ENCODE measurements around the gene EYA4.
"Not testable (repeated sequence)": the region's sequence is repeated elsewhere in the genome, so short reads cannot be mapped to it uniquely, and the experiment has no call there.

EYA4 gene

GRCh38 chr6:133542056-133542821 lies 301.1 kb downstream of the EYA4 start:
- no peak for DNase-seq

GRCh38 chr6:133544419-133544818 lies 303.3 kb downstream of the EYA4 start:
- no peak for DNase-seq

GRCh38 chr6:133546098-133546497 lies 304.9 kb downstream of the EYA4 start:
- DNase-seq, result no peak

- no peak for DNase-seq
Measured at GRCh38 chr6:133547136-133547535, 306.0 kb downstream of the EYA4 start.

GRCh38 chr6:133548423-133549159 lies 307.4 kb downstream of the EYA4 start:
- no peak for DNase-seq

GRCh38 chr6:133549371-133549801 lies 308.2 kb downstream of the EYA4 start:
- DNase-seq, result no peak

GRCh38 chr6:133550026-133550425 lies 308.9 kb downstream of the EYA4 start:
- no peak for DNase-seq

GRCh38 chr6:133551436-133551835 lies 310.3 kb downstream of the EYA4 start:
- no peak for DNase-seq

- no peak for DNase-seq
Measured at GRCh38 chr6:133551847-133552341, 310.7 kb downstream of the EYA4 start.

- no peak for DNase-seq
Measured at GRCh38 chr6:133553652-133554051, 312.5 kb downstream of the EYA4 start.

GRCh38 chr6:133554121-133554520 lies 313.0 kb downstream of the EYA4 start:
- not testable (repeated sequence) for DNase-seq

GRCh38 chr6:133555685-133556084 lies 314.5 kb downstream of the EYA4 start:
- DNase-seq, result no peak

- DNase-seq, result no peak
Measured at GRCh38 chr6:133559926-133560325, 318.8 kb downstream of the EYA4 start.

- DNase-seq, result no peak
Measured at GRCh38 chr6:133567636-133568035, 326.5 kb downstream of the EYA4 start.

GRCh38 chr6:133568970-133569889 lies 328.1 kb downstream of the EYA4 start:
- no peak for DNase-seq

- DNase-seq, result no peak
Measured at GRCh38 chr6:133571681-133572080, 330.5 kb downstream of the EYA4 start.

- DNase-seq, result no peak
Measured at GRCh38 chr6:133577851-133578250, 336.7 kb downstream of the EYA4 start.
